Activated B cell treated with CpG ODN at 0.5 μM for 24 hours (primary cell): Measurements from ENCODE around the gene ATXN2. TPM values are rescaled to one million over a fixed set of nuclear protein-coding genes. Genes with fewer than 3 reads are reported as not detected.
A peak's percentile ranks its signal among the peaks of the same experiment; 100 is the strongest.
"Not testable (repeated sequence)": the region's sequence is repeated elsewhere in the genome, so short reads cannot be mapped to it uniquely, and the experiment has no call there.

Source experiments
- ATAC-seq: fragments of 200-7000 bp; cut with Tn5 transposase; one replicate; pipeline ENCODE4 v1.10.0; 2021; ENCODE audit warnings: low read depth, mild to moderate bottlenecking, moderate library complexity
- CTCF ChIA-PET: fragments of 350-600 bp; sonication (Branson Sonifier 250); formaldehyde crosslinking; loops from one replicate; lab custom pipeline; 2021; ENCODE audit warnings: antibody characterized with exemption; lab: Charles Lee
- POLR2A ChIA-PET: fragments of 350-600 bp; sonication (Branson Sonifier 250); formaldehyde crosslinking; loops from one replicate; lab custom pipeline; 2021; ENCODE audit warnings: antibody characterized with exemption; lab: Charles Lee
- DNase-seq: peaks from one replicate; pipeline ENCODE4 v3.0.0; 2022
- H3K27ac Mint-ChIP-seq: one replicate; pipeline ENCODE4 v1.8.0; 2020; ENCODE audit warnings: mixed read lengths
- H3K27me3 Mint-ChIP-seq: one replicate; pipeline ENCODE4 v1.8.0; 2021; ENCODE audit warnings: mixed read lengths
- H3K36me3 Mint-ChIP-seq: one replicate; pipeline ENCODE4 v1.8.0; 2021; ENCODE audit warnings: low read depth, mixed read lengths
- H3K4me1 Mint-ChIP-seq: one replicate; pipeline ENCODE4 v1.8.0; 2021; ENCODE audit warnings: mixed read lengths
- H3K4me3 Mint-ChIP-seq: one replicate; pipeline ENCODE4 v1.8.0; 2020; ENCODE audit warnings: mild to moderate bottlenecking, mixed read lengths
- H3K9me3 Mint-ChIP-seq: one replicate; pipeline ENCODE4 v1.8.0; 2020; ENCODE audit warnings: mixed read lengths
- intact Hi-C: fragments of 100-400 bp; cut with micrococcal nuclease; formaldehyde crosslinking; loops from one replicate; pipeline ENCODE4 v1.15.1; 2024
- total RNA-seq: library from RNA; stranded (reverse); gene quantifications from 2 replicates; pipeline ENCODE4 v1.2.3, GENCODE V29; 2022
- TF ChIP-seq, protein P1 (sequence below): fragments of 200-600 bp; IDR thresholded peaks from one replicate; pipeline ENCODE4 v1.8.0; 2022; ENCODE audit warnings: antibody characterized with exemption, mild to moderate bottlenecking

Gene ATXN2
- total RNA-seq, 1 donor from 2014 or later = 46.2 TPM

DNA sequence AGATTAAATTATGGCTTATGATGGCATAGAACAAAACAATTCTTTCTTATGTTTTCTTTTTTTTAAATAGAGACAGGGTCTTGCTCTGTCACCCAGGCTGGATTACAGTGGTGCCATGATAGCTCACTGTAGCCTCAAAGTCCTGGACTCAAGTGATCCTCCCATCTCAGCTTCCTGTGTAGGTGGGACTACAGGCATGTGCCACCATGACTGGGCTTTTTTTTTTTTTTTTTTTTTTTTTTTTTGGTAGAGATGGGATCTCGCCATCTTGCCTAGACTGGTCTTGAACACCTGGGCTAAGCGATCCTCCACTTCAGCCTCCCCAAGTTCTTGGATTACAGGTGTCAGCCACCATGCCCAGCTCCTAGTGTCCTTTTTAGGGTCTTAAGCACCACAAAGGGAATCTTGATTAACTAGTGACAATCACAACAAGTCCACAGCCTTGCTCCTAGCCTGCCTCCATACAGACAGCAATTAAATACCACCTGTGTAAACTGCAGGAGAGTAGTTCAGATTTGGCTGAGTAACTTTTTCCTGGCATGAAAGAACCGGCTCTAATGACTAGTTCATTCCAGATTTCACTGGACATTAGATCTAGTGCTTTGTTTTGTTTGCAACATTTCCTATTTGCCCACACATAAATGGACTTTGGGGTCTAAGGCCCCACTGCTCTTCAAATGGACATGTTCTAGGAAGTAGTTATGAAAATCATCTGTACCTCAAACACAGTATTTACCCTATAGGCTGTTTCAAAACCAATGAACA lies 131.8 kb downstream of the ATXN2 start:
- TF ChIP-seq, protein P1, sequence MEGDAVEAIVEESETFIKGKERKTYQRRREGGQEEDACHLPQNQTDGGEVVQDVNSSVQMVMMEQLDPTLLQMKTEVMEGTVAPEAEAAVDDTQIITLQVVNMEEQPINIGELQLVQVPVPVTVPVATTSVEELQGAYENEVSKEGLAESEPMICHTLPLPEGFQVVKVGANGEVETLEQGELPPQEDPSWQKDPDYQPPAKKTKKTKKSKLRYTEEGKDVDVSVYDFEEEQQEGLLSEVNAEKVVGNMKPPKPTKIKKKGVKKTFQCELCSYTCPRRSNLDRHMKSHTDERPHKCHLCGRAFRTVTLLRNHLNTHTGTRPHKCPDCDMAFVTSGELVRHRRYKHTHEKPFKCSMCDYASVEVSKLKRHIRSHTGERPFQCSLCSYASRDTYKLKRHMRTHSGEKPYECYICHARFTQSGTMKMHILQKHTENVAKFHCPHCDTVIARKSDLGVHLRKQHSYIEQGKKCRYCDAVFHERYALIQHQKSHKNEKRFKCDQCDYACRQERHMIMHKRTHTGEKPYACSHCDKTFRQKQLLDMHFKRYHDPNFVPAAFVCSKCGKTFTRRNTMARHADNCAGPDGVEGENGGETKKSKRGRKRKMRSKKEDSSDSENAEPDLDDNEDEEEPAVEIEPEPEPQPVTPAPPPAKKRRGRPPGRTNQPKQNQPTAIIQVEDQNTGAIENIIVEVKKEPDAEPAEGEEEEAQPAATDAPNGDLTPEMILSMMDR = no peak
- ATAC-seq (no peak), DNase-seq (no peak)
- Mint-ChIP-seq H3K27ac (no peak overlapping the region), H3K27me3 (no peaks in the 10 kb centered on the region), H3K36me3 (peaks cover 47% of the 10 kb centered on the region), H3K4me3 (no peak overlapping the region), H3K4me1 (peaks cover 5% of the 10 kb centered on the region), H3K9me3 (no peaks in the 10 kb centered on the region)
- POLR2A ChIA-PET = no interaction called here
- intact Hi-C loops = no loop called here
- CTCF ChIA-PET = no interaction called here

DNA sequence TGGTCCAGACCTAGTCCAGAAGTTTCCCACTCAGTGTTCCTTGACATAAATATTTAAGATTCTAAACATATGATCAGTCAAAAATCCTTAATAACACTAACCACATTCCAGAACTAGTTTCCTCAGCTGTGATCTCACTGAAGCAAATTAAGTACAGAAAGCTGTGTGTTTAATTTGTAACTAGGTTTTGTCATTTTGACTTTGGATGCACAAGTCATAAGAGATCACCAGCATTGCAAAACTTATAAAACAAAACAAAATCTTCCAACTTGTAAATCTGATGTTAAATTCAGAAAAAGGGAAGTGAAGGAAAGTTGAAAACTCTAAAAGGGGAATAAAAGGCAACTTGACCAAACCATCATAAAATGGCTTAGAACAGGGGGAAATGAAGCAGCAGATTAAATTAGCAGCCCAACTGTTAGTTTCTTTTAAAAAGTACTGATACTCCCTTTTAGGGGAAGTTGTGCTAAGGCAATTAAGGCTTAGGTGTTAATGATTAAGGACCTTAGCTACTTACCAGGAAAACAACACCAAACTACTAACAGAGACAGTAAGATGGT lies 136.8 kb downstream of the ATXN2 start:
- peak overlapping the region; percentile 56 for H3K27ac Mint-ChIP-seq

DNA sequence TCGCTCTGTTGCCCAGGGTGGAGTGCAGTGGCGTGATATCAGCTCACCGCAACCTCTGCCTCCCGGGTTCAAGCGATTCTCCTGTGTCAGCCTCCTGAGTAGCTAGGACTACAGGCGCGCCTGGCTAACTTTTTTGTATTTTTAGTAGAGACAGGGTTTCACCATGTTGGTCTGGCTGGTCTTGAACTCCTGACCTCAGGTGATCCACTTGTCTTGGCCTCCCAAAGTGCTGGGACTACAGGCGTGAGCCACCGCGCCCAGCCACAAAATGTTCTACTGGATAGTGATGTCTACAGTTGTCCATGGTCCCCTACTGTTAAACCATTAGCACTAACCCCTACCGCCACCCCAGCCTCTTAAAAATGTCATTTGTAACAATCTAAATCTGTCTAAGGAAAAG lies 139.0 kb downstream of the ATXN2 start:
- H3K27me3 Mint-ChIP-seq, intact Hi-C loops, H3K4me1 Mint-ChIP-seq, POLR2A ChIA-PET, ATAC-seq, DNase-seq, H3K9me3 Mint-ChIP-seq, H3K27ac Mint-ChIP-seq, H3K4me3 Mint-ChIP-seq: not testable (repeated sequence)
- CTCF ChIA-PET = interaction anchor here (2.9 to 12.1 kb wide), 2 partner anchors 8 to 61 kb away, joined by 16 to 522 read pairs; partner anchors contain the start of gene SH2B3
- H3K36me3 Mint-ChIP-seq = peaks cover 28% of the 10 kb centered on the region

More for the DNA sequence above, 136.8 kb downstream of the ATXN2 start:
- intact Hi-C loops = no loop called here
- Mint-ChIP-seq H3K27me3 (no peaks in the 10 kb centered on the region), H3K4me1 (peaks cover 5% of the 10 kb centered on the region), H3K9me3 (no peaks in the 10 kb centered on the region), H3K36me3 (peaks cover 17% of the 10 kb centered on the region), H3K4me3 (no peak overlapping the region)
- TF ChIP-seq, protein P1 = no peak
- CTCF ChIA-PET = interaction anchor here (1.3 to 2.9 kb wide), 2 partner anchors 10 to 22 kb away, joined by 4 to 16 read pairs; no protein-coding TSS in a partner anchor
- ATAC-seq (no peak), DNase-seq (no peak)
- POLR2A ChIA-PET = interaction anchor here (0.8 kb wide), 1 partner anchor 27 kb away, joined by 3 read pairs; no protein-coding TSS in a partner anchor

DNA sequence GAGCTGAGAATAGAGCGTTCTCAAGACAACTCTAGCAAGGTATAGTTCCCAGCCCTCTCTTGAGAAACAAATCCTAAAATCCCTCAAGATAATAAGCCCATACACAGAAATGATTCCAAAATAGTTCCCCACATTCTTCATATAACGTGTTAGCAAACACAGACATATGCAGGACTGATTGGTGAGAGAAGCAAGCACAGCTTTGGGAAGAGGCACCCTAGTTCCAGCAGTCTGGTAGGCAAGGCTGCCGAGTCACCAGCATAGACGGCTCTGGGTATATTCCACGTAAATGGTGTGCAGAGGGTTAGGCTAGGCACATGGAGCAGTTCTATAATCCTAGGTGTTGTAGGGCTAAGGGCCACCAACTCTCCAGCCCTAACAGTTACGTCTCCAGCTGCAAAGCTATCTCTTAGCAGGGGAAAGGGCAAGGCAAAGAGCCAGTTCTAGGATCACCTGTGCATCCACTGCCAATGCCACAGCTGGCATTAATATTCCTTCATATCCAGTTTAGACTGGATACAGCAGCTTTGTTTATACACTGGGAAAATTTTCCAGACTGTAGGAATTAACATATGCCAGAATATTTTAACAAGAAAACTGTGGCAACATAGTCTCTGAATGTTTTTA lies 140.5 kb downstream of the ATXN2 start:
- intact Hi-C loops = no loop called here
- Mint-ChIP-seq H3K36me3 (peaks cover 37% of the 10 kb centered on the region), H3K27me3 (no peaks in the 10 kb centered on the region), H3K4me1 (peaks cover 5% of the 10 kb centered on the region), H3K4me3 (no peak overlapping the region), H3K27ac (peak overlapping the region; percentile 9), H3K9me3 (no peaks in the 10 kb centered on the region)
- CTCF ChIA-PET = interaction anchor here (12.1 kb wide), 1 partner anchor 60 kb away, joined by 522 read pairs; the partner anchor contains the start of gene SH2B3
- TF ChIP-seq, protein P1 = no peak
- POLR2A ChIA-PET = no interaction called here
- ATAC-seq = no peak
- no peak for DNase-seq

DNA sequence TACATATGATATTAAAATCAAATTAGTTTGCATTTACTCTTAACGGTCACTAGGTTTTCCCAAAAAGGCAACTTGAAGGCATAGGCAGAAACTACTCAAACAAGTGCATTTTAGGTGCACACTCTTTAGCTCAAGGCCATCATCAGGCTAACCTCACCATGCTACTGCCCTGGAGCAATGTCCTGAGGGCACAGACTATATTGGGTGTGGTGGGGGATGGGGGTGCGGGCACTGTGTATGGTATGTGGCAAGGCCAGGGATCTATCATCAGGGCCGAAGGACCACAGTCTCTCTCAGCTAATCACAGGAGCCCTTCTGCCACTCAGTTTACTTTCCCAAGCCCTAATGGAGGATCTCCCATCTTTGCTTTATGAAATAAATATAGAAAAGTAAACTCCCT lies 141.5 kb downstream of the ATXN2 start:
- H3K27me3 Mint-ChIP-seq = no peaks in the 10 kb centered on the region
- no peaks in the 10 kb centered on the region for H3K9me3 Mint-ChIP-seq
- H3K27ac Mint-ChIP-seq = no peak overlapping the region
- no peak overlapping the region for H3K4me3 Mint-ChIP-seq
- TF ChIP-seq, protein P1 = no peak
- ChIA-PET CTCF (interaction anchor here (12.1 kb wide), 1 partner anchor 59 kb away, joined by 522 read pairs; the partner anchor contains the start of gene SH2B3), POLR2A (interaction anchor here (0.6 kb wide), 1 partner anchor 705 kb away, joined by 4 read pairs; no protein-coding TSS in a partner anchor)
- intact Hi-C loops = no loop called here
- H3K4me1 Mint-ChIP-seq = peaks cover 4% of the 10 kb centered on the region
- peaks cover 45% of the 10 kb centered on the region for H3K36me3 Mint-ChIP-seq
- DNase-seq (no peak), ATAC-seq (no peak)
